NCI-H2107 treated with DMSO at 0.1 percent for 48 hours (cell line): ENCODE results near the gene PLA2G5.
"Not testable (repeated sequence)": the region's sequence is repeated elsewhere in the genome, so short reads cannot be mapped to it uniquely, and the experiment has no call there.

Experiments
- DNase-seq: peaks from one replicate; lab custom pipeline; 2025; ENCODE audit not compliant: unreplicated experiment; lab: John Stamatoyannopoulos, UW

The PLA2G5 gene

GRCh38 chr1:20069874-20070273 is at the start of gene PLA2G5:
Gene PLA2G5, plus strand, starts transcription at chr1:20070194. Its CDS starts 14,637 bp downstream, at chr1:20084831.
- no peak for DNase-seq

GRCh38 chr1:20028125-20028524 is 41.9 kb upstream of the PLA2G5 start:
- no peak for DNase-seq

GRCh38 chr1:20028726-20029125 is 41.3 kb upstream of the PLA2G5 start:
- DNase-seq, result no peak

GRCh38 chr1:20029178-20029912 is 40.6 kb upstream of the PLA2G5 start:
- no peak for DNase-seq

GRCh38 chr1:20030436-20031151 is 39.4 kb upstream of the PLA2G5 start:
- DNase-seq, result not testable (repeated sequence)

GRCh38 chr1:20031161-20031560 is 38.8 kb upstream of the PLA2G5 start:
- no peak for DNase-seq

- no peak for DNase-seq
Observed at GRCh38 chr1:20031836-20032235, 38.2 kb upstream of the PLA2G5 start.

GRCh38 chr1:20032425-20032824 is 37.6 kb upstream of the PLA2G5 start:
- DNase-seq, result no peak

GRCh38 chr1:20033420-20033819 is 36.6 kb upstream of the PLA2G5 start:
- no peak for DNase-seq

GRCh38 chr1:20035114-20035513 is 34.9 kb upstream of the PLA2G5 start:
- no peak for DNase-seq

- DNase-seq, result no peak
Observed at GRCh38 chr1:20037877-20038276, 32.1 kb upstream of the PLA2G5 start.

- DNase-seq, result no peak
Observed at GRCh38 chr1:20047096-20047495, 22.9 kb upstream of the PLA2G5 start.

GRCh38 chr1:20048563-20048962 is 21.4 kb upstream of the PLA2G5 start:
- no peak for DNase-seq

- not testable (repeated sequence) for DNase-seq
Observed at GRCh38 chr1:20049056-20049798, 20.8 kb upstream of the PLA2G5 start.

GRCh38 chr1:20051218-20051829 is 18.7 kb upstream of the PLA2G5 start:
- no peak for DNase-seq

- DNase-seq, result no peak
Observed at GRCh38 chr1:20052386-20052785, 17.6 kb upstream of the PLA2G5 start.

- DNase-seq, result no peak
Observed at GRCh38 chr1:20057886-20058420, 12.0 kb upstream of the PLA2G5 start.

GRCh38 chr1:20058531-20058930 is 11.5 kb upstream of the PLA2G5 start:
- DNase-seq, result no peak

GRCh38 chr1:20059847-20060246 is 10.1 kb upstream of the PLA2G5 start:
- no peak for DNase-seq

- not testable (repeated sequence) for DNase-seq
Observed at GRCh38 chr1:20060791-20061190, 9.2 kb upstream of the PLA2G5 start.

GRCh38 chr1:20061866-20062265 is 8.1 kb upstream of the PLA2G5 start:
- DNase-seq, result no peak
